Measurements from ENCODE around the gene ARHGAP26. TPM values are rescaled to one million over a fixed set of nuclear protein-coding genes. Genes with fewer than 3 reads are reported as not detected.

Gene ARHGAP26
- 34.9 TPM for total RNA-seq
- long read RNA-seq, partial matches to known transcripts: 3 of 13 reads
- long read RNA-seq, other reads (novel, unspliced or antisense): 10 of 13 reads

GRCh38 chr5:142769793-142770649, at the start of gene ARHGAP26:
TSS of gene ARHGAP26 (plus strand) at chr5:142770377. CDS start at chr5:142770762, 385 bp downstream.
- ATAC-seq: peak; percentile 95
- intact Hi-C loops (cut with micrococcal nuclease): loop anchor here (5.0 kb wide), 1 partner anchor 102 kb away; no protein-coding TSS in a partner anchor
- DNase-seq: peak; percentile 99

GRCh38 chr5:142720641-142721271, 49.4 kb upstream of the ARHGAP26 start:
- DNase-seq (peak; percentile 83), ATAC-seq (peak; percentile 45)
- intact Hi-C loops (cut with micrococcal nuclease): no loop called here

- no peak for ATAC-seq
- DNase-seq: no peak
- intact Hi-C loops (cut with micrococcal nuclease): no loop called here
Observed at GRCh38 chr5:142722146-142722545, 48.0 kb upstream of the ARHGAP26 start.

GRCh38 chr5:142722896-142723295, 47.3 kb upstream of the ARHGAP26 start:
- DNase-seq (no peak), ATAC-seq (no peak)
- intact Hi-C loops (cut with micrococcal nuclease): no loop called here

GRCh38 chr5:142724821-142725220, 45.4 kb upstream of the ARHGAP26 start:
- DNase-seq (no peak), ATAC-seq (no peak)
- intact Hi-C loops (cut with micrococcal nuclease): no loop called here

- ATAC-seq (no peak), DNase-seq (no peak)
- intact Hi-C loops (cut with micrococcal nuclease): no loop called here
Observed at GRCh38 chr5:142725231-142726187, 44.7 kb upstream of the ARHGAP26 start.

GRCh38 chr5:142726188-142726731, 43.9 kb upstream of the ARHGAP26 start:
- peak; percentile 8 for ATAC-seq
- intact Hi-C loops (cut with micrococcal nuclease): no loop called here

GRCh38 chr5:142727735-142728047, 42.5 kb upstream of the ARHGAP26 start:
- DNase-seq (no peak), ATAC-seq (no peak)
- intact Hi-C loops (cut with micrococcal nuclease): no loop called here

More at GRCh38 chr5:142726188-142726731, 43.9 kb upstream of the ARHGAP26 start:
- no peak for DNase-seq

GRCh38 chr5:142735323-142736246, 34.6 kb upstream of the ARHGAP26 start:
- intact Hi-C loops (cut with micrococcal nuclease): no loop called here
- DNase-seq: no peak
- ATAC-seq: peak; percentile 68

GRCh38 chr5:142736247-142736632, 33.9 kb upstream of the ARHGAP26 start:
- intact Hi-C loops (cut with micrococcal nuclease): no loop called here
- no peak for DNase-seq
- peak; percentile 34 for ATAC-seq

GRCh38 chr5:142737179-142737578, 33.0 kb upstream of the ARHGAP26 start:
- DNase-seq (no peak), ATAC-seq (no peak)
- intact Hi-C loops (cut with micrococcal nuclease): no loop called here

- intact Hi-C loops (cut with micrococcal nuclease): loop anchor here (10.0 kb wide), 1 partner anchor 144 kb away; no protein-coding TSS in a partner anchor
- peak; percentile 56 for ATAC-seq
- no peak for DNase-seq
Observed at GRCh38 chr5:142740474-142741242, 29.5 kb upstream of the ARHGAP26 start.

GRCh38 chr5:142743592-142744441, 26.4 kb upstream of the ARHGAP26 start:
- DNase-seq (no peak), ATAC-seq (peak; percentile 25)

GRCh38 chr5:142745268-142745667, 24.9 kb upstream of the ARHGAP26 start:
- peak; percentile 35 for DNase-seq
- peak; percentile 79 for ATAC-seq
- intact Hi-C loops (cut with micrococcal nuclease): loop anchor here (10.0 kb wide), 1 partner anchor 140 kb away; no protein-coding TSS in a partner anchor

More at GRCh38 chr5:142743592-142744441, 26.4 kb upstream of the ARHGAP26 start:
- intact Hi-C loops (cut with micrococcal nuclease): loop anchor here (10.0 kb wide), 1 partner anchor 141 kb away; no protein-coding TSS in a partner anchor

GRCh38 chr5:142746532-142747433, 23.4 kb upstream of the ARHGAP26 start:
- ATAC-seq: peak; percentile 22
- no peak for DNase-seq
- intact Hi-C loops (cut with micrococcal nuclease): loop anchor here (10.0 kb wide), 1 partner anchor 138 kb away; no protein-coding TSS in a partner anchor

Data from left ventricle myocardium superior (tissue), 1 donor.